HCT116 (cell line): Measurements from ENCODE around the gene KHNYN. TPM values are rescaled to one million over a fixed set of nuclear protein-coding genes. Genes with fewer than 3 reads are reported as not detected.
"Not testable (repeated sequence)": the region's sequence is repeated elsewhere in the genome, so short reads cannot be mapped to it uniquely, and the experiment has no call there.

Experiments used
- ATAC-seq: fragments of 200-7000 bp; cut with Tn5 transposase; 2 replicates; pipeline ENCODE4 v1.9.1; 2020; ENCODE audit warnings: mild to moderate bottlenecking, moderate library complexity
- BruUV-seq: library from RNA; stranded (reverse); fragments of 400-500 nt; replicated peaks from 2 replicates; lab custom pipeline; 2021; lab: Mats Ljungman, UMichigan
- CTCF ChIA-PET: fragments of 300-600 bp; sonication (Branson Sonifier 250); formaldehyde crosslinking; loops from one replicate; lab custom pipeline; 2021; ENCODE audit warnings: antibody characterized with exemption; lab: Charles Lee
- POLR2A ChIA-PET: fragments of 300-600, 350-600 bp; sonication (Branson Sonifier 250); formaldehyde crosslinking; loops from one replicate; lab custom pipeline; 2021; ENCODE audit warnings: antibody characterized with exemption; lab: Charles Lee
- RAD21 ChIA-PET, 2 experiments: fragments of 300-600 bp; sonication (Branson Sonifier 250); formaldehyde crosslinking; loops; one replicate each; lab custom pipeline; 2023; ENCODE audit warnings: low total read pairs in 2 of 2; ENCODE audit not compliant: uncharacterized antibody in 2 of 2, unreplicated experiment in 2 of 2, low non-redundant PET in 1 of 2; lab: Charles Lee
- DNase-seq: peaks from one replicate; pipeline ENCODE4 v3.0.0-alpha.2; 2010; ENCODE audit warnings: low read depth, low spot score
- H2AFZ ChIP-seq: fragments of 200-600 bp; shearing (Covaris generic), sonication (generic); 2 replicates; pipeline ENCODE4 v1.6.1; 2017; ENCODE audit warnings: low read depth, mixed run types, mixed read lengths, antibody characterized with exemption, low read length; ENCODE audit not compliant: poor library complexity, severe bottlenecking
- H3K27ac ChIP-seq: 2 replicates; pipeline ENCODE4 v1.5.1; 2012; ENCODE audit warnings: low read depth, low read length
- H3K27me3 ChIP-seq: fragments of 200-600 bp; sonication (generic); 2 replicates; pipeline ENCODE4 v1.6.1; 2016; ENCODE audit warnings: mixed run types, low read length, mixed read lengths; ENCODE audit not compliant: insufficient read depth
- H3K36me3 ChIP-seq, 2 experiments: fragments of 200-500 bp in 1 of 2; fragments of 200-600 bp in 1 of 2; sonication (Bioruptor generic) in 1 of 2; sonication (generic) in 1 of 2; 2 replicates each; pipeline versions ENCODE4 v1.5.1 to v1.6.1; 2014 to 2016; ENCODE audit warnings: low read length in 2 of 2, inconsistent platforms in 1 of 2, mixed read lengths in 1 of 2, mixed run types in 1 of 2; ENCODE audit not compliant: insufficient read depth in 2 of 2, control insufficient read depth in 1 of 2
- H3K4me1 ChIP-seq, 2 experiments: fragments of 200-600 bp in 1 of 2; sonication (generic) in 1 of 2; 2 replicates each; pipeline versions ENCODE4 v1.5.1 to v1.6.1; 2012 to 2017; ENCODE audit warnings: low read length in 2 of 2, inconsistent platforms in 1 of 2, mild to moderate bottlenecking in 1 of 2, mixed read lengths in 1 of 2, mixed run types in 1 of 2, moderate library complexity in 1 of 2; ENCODE audit not compliant: insufficient read depth in 2 of 2, control insufficient read depth in 1 of 2
- H3K4me2 ChIP-seq: fragments of 200-600 bp; sonication (generic); 2 replicates; pipeline ENCODE4 v1.6.1; 2017; ENCODE audit warnings: mixed run types, low read length, mixed read lengths
- H3K4me3 ChIP-seq, 2 experiments: fragments of 200-600 bp in 1 of 2; sonication (generic) in 1 of 2; replicated peaks in 1 of 2; 2 replicates each; pipeline ENCODE4 v1.5.1; 2011 to 2016; ENCODE audit warnings: low read length in 2 of 2, control low read depth in 1 of 2, low read depth in 1 of 2, mild to moderate bottlenecking in 1 of 2, mixed read lengths in 1 of 2, mixed run types in 1 of 2
- H3K79me2 ChIP-seq: fragments of 200-600 bp; sonication (generic); 2 replicates; pipeline ENCODE4 v1.6.1; 2017; ENCODE audit warnings: mild to moderate bottlenecking, mixed run types, low read length, moderate library complexity, mixed read lengths; ENCODE audit not compliant: insufficient read depth
- H3K9ac ChIP-seq: fragments of 200-600 bp; sonication (generic); 2 replicates; pipeline ENCODE4 v1.6.1; 2016; ENCODE audit warnings: low read length, mixed read lengths
- H3K9me2 ChIP-seq: fragments of 200-600 bp; sonication (generic), shearing (Covaris generic); 2 replicates; pipeline ENCODE4 v1.6.1; 2017; ENCODE audit warnings: mixed run types, mild to moderate bottlenecking, moderate library complexity; ENCODE audit not compliant: insufficient read depth
- H3K9me3 ChIP-seq, 2 experiments: fragments of 200-500 bp in 1 of 2; fragments of 200-600 bp in 1 of 2; sonication (Bioruptor generic) in 1 of 2; sonication (generic) in 1 of 2; 2 replicates each; pipeline ENCODE4 v1.6.1; 2014 to 2017; ENCODE audit warnings: low read length in 2 of 2, mixed read lengths in 2 of 2, inconsistent platforms in 1 of 2, low read depth in 1 of 2, mild to moderate bottlenecking in 1 of 2, mixed run types in 1 of 2, moderate library complexity in 1 of 2; ENCODE audit not compliant: control insufficient read depth in 1 of 2, insufficient read depth in 1 of 2
- H4K20me1 ChIP-seq: fragments of 200-600 bp; sonication (generic), shearing (Covaris generic); 2 replicates; pipeline ENCODE4 v1.6.1; 2017; ENCODE audit warnings: mixed run types, mild to moderate bottlenecking, moderate library complexity; ENCODE audit not compliant: insufficient read depth
- EGR1 ChIP-seq: IDR thresholded peaks from 2 replicates; pipeline ENCODE4 v1.6.1; 2012; ENCODE audit warnings: low read depth
- ELF1 ChIP-seq: IDR thresholded peaks from 2 replicates; pipeline ENCODE4 v1.6.1; 2012; ENCODE audit warnings: low read depth, borderline replicate concordance
- EZH2 ChIP-seq: fragments of 200-600 bp; sonication (generic); IDR thresholded peaks from 2 replicates; pipeline ENCODE4 v1.6.1; 2017; ENCODE audit warnings: antibody characterized with exemption, mixed run types
- EZH2phosphoT487 ChIP-seq: fragments of 200-600 bp; IDR thresholded peaks from 2 replicates; pipeline ENCODE4 v1.6.1; 2018; ENCODE audit warnings: antibody characterized with exemption, borderline replicate concordance
- FOSL1 ChIP-seq: IDR thresholded peaks from 2 replicates; pipeline ENCODE4 v1.6.1; 2012; ENCODE audit warnings: low read depth
- JUND ChIP-seq: IDR thresholded peaks from 2 replicates; pipeline ENCODE4 v1.6.1; 2012
- MAX ChIP-seq: IDR thresholded peaks from 2 replicates; pipeline ENCODE4 v1.6.1; 2012
- POLR2A ChIP-seq: IDR thresholded peaks from 2 replicates; pipeline ENCODE4 v1.7.0; 2011; ENCODE audit warnings: borderline replicate concordance; ENCODE audit not compliant: insufficient read depth, insufficient read length; ENCODE audit errors: extremely low read depth
- SRF ChIP-seq: IDR thresholded peaks from 2 replicates; pipeline ENCODE4 v1.6.1; 2012; ENCODE audit warnings: low read depth
- YY1 ChIP-seq: IDR thresholded peaks from 2 replicates; pipeline ENCODE4 v1.6.1; 2011; ENCODE audit warnings: low read length, low read depth, moderate library complexity, mild to moderate bottlenecking; ENCODE audit not compliant: insufficient replicate concordance; ENCODE audit errors: extremely low read depth
- ZNF274 ChIP-seq: fragments of 200-500 bp; sonication (Bioruptor generic); IDR thresholded peaks from 2 replicates; pipeline ENCODE4 v1.6.1; 2014; ENCODE audit warnings: mild to moderate bottlenecking, low read depth, low read length, inconsistent platforms
- intact Hi-C: fragments of 100-400 bp; cut with micrococcal nuclease; formaldehyde crosslinking; loops from 2 replicates; pipeline ENCODE4 v1.10.0; 2022
- total RNA-seq: library from RNA; stranded (reverse); gene quantifications from one replicate; pipeline ENCODE4 v1.2.1, GENCODE V29; 2021; ENCODE audit not compliant: unreplicated experiment
- TF ChIP-seq, protein P1 (sequence below), 3 experiments: fragments of 200-600 bp in 1 of 3; sonication (generic) in 1 of 3; IDR thresholded peaks in 2 of 3; conservative IDR thresholded peaks in 1 of 3; 2 replicates each; pipeline ENCODE4 v1.5.1; 2012 to 2017; ENCODE audit warnings: low read depth in 2 of 3, low read length in 2 of 3, antibody characterized with exemption in 1 of 3, borderline replicate concordance in 1 of 3, control low read depth in 1 of 3, mild to moderate bottlenecking in 1 of 3, mixed read lengths in 1 of 3, mixed run types in 1 of 3, moderate library complexity in 1 of 3; ENCODE audit not compliant: insufficient read depth in 1 of 3
- TF ChIP-seq, protein P2 (sequence below): IDR thresholded peaks from 2 replicates; pipeline ENCODE4 v1.6.1; 2011; ENCODE audit warnings: mild to moderate bottlenecking, low read length, moderate library complexity; ENCODE audit not compliant: insufficient replicate concordance; ENCODE audit errors: extremely low read depth

The KHNYN gene
- total RNA-seq, 1 experiment from 2014 or later = 50.1 TPM

GRCh38 chr14:24387009-24387345 is 42.8 kb upstream of the KHNYN start:
- Histone ChIP-seq H2AFZ (no peak overlapping the region), H3K4me1 (peaks cover 4 to 9% of the 10 kb centered on the region in 2 experiments; a peak in 2 of 4 replicates)
- RAD21 ChIA-PET = no interaction called here
- no peak for DNase-seq
- no TSS peak for BruUV-seq
- intact Hi-C loops = no loop called here
- TF ChIP-seq YY1 (no peak), ELF1 (no peak), EGR1 (no peak), EZH2 (no peak), SRF (no peak), ZNF274 (no peak), MAX (no peak), JUND (no peak), EZH2phosphoT487 (no peak), FOSL1 (no peak), POLR2A (no peak)
- TF ChIP-seq, protein P1, sequence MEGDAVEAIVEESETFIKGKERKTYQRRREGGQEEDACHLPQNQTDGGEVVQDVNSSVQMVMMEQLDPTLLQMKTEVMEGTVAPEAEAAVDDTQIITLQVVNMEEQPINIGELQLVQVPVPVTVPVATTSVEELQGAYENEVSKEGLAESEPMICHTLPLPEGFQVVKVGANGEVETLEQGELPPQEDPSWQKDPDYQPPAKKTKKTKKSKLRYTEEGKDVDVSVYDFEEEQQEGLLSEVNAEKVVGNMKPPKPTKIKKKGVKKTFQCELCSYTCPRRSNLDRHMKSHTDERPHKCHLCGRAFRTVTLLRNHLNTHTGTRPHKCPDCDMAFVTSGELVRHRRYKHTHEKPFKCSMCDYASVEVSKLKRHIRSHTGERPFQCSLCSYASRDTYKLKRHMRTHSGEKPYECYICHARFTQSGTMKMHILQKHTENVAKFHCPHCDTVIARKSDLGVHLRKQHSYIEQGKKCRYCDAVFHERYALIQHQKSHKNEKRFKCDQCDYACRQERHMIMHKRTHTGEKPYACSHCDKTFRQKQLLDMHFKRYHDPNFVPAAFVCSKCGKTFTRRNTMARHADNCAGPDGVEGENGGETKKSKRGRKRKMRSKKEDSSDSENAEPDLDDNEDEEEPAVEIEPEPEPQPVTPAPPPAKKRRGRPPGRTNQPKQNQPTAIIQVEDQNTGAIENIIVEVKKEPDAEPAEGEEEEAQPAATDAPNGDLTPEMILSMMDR (IDR thresholded peaks at IDR 0.05 in 2 of 3, conservative IDR thresholded peaks at IDR 0.05 in 1 of 3; ENCODE audit: borderline replicate concordance in 1 of 3, insufficient read depth in 1 of 3, low read depth in 2 of 3, low read length in 2 of 3) = no peak
- TF ChIP-seq, protein P2, sequence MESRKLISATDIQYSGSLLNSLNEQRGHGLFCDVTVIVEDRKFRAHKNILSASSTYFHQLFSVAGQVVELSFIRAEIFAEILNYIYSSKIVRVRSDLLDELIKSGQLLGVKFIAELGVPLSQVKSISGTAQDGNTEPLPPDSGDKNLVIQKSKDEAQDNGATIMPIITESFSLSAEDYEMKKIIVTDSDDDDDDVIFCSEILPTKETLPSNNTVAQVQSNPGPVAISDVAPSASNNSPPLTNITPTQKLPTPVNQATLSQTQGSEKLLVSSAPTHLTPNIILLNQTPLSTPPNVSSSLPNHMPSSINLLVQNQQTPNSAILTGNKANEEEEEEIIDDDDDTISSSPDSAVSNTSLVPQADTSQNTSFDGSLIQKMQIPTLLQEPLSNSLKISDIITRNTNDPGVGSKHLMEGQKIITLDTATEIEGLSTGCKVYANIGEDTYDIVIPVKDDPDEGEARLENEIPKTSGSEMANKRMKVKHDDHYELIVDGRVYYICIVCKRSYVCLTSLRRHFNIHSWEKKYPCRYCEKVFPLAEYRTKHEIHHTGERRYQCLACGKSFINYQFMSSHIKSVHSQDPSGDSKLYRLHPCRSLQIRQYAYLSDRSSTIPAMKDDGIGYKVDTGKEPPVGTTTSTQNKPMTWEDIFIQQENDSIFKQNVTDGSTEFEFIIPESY = no peak
- TF ChIP-seq, all 23 proteins: peak for 0
- no peaks in the 10 kb centered on the region for H3K27me3 ChIP-seq
- H3K9me2 ChIP-seq = no peaks in the 10 kb centered on the region
- no peak overlapping the region for H3K27ac ChIP-seq
- H3K4me2 ChIP-seq = no peak overlapping the region
- no peak for ATAC-seq
- H4K20me1 ChIP-seq = no peaks in the 10 kb centered on the region
- no peaks in the 10 kb centered on the region for H3K79me2 ChIP-seq
- ChIA-PET CTCF (no interaction called here), POLR2A (no interaction called here)
- no peak overlapping the region for H3K4me3 ChIP-seq
- no peaks in the 10 kb centered on the region for H3K9me3 ChIP-seq
- no peak overlapping the region for H3K9ac ChIP-seq
- H3K36me3 ChIP-seq = no peaks in the 10 kb centered on the region

GRCh38 chr14:24387579-24387978 is 42.2 kb upstream of the KHNYN start:
- CTCF ChIA-PET = interaction anchor here (1.1 kb wide), 1 partner anchor 44 kb away, joined by 3 read pairs; no protein-coding TSS in a partner anchor
- H3K36me3 ChIP-seq, DNase-seq, H3K27ac ChIP-seq, H2AFZ ChIP-seq, H3K9me2 ChIP-seq, H3K9me3 ChIP-seq, H3K79me2 ChIP-seq, H3K27me3 ChIP-seq, H3K4me2 ChIP-seq, H3K9ac ChIP-seq, POLR2A ChIA-PET, intact Hi-C loops, BruUV-seq, H4K20me1 ChIP-seq, RAD21 ChIA-PET, H3K4me3 ChIP-seq, ATAC-seq: not testable (repeated sequence)
- H3K4me1 ChIP-seq = peaks cover 6 to 13% of the 10 kb centered on the region in 2 experiments
